MCF 10A (cell line): ENCODE measurements around the gene ADAMTSL3. TPM values are rescaled to one million over a fixed set of nuclear protein-coding genes. Genes with fewer than 3 reads are reported as not detected.

ENCODE experiments used
- BruUV-seq: library from RNA; stranded (reverse); fragments of 400-500 nt; replicated peaks from 2 replicates; lab custom pipeline; 2021; lab: Mats Ljungman, UMichigan
- CTCF ChIA-PET: fragments of 300-600 bp; sonication (Branson Sonifier 250); formaldehyde crosslinking; extraction: SDS; loops from one replicate; lab custom pipeline; 2021; ENCODE audit warnings: antibody characterized with exemption, inconsistent platforms; lab: Yijun Ruan, JAX
- POLR2A ChIA-PET: fragments of 300-600, 350-650 bp; sonication (Branson Sonifier 250); formaldehyde crosslinking; extraction: SDS; loops from one replicate; lab custom pipeline; 2020; ENCODE audit warnings: antibody characterized with exemption, inconsistent platforms; lab: Yijun Ruan, JAX
- DNase-seq: peaks from one replicate; pipeline ENCODE4 v3.0.0-alpha.2; 2018; ENCODE audit not compliant: unreplicated experiment
- H3K27ac Mint-ChIP-seq: one replicate; pipeline ENCODE4 v1.8.0; 2022; ENCODE audit warnings: mild to moderate bottlenecking, low read depth, mixed read lengths; ENCODE audit not compliant: unreplicated experiment
- H3K27me3 Mint-ChIP-seq: one replicate; pipeline ENCODE4 v1.8.0; 2022; ENCODE audit warnings: mixed read lengths; ENCODE audit not compliant: insufficient read depth, unreplicated experiment
- H3K36me3 Mint-ChIP-seq: one replicate; pipeline ENCODE4 v1.8.0; 2022; ENCODE audit warnings: mild to moderate bottlenecking, moderate library complexity, mixed read lengths; ENCODE audit not compliant: insufficient read depth, unreplicated experiment
- H3K4me1 Mint-ChIP-seq: one replicate; pipeline ENCODE4 v1.8.0; 2022; ENCODE audit warnings: mixed read lengths; ENCODE audit not compliant: insufficient read depth, unreplicated experiment
- H3K4me3 Mint-ChIP-seq: one replicate; pipeline ENCODE4 v1.8.0; 2022; ENCODE audit warnings: mild to moderate bottlenecking, moderate library complexity, mixed read lengths; ENCODE audit not compliant: unreplicated experiment
- H3K9me3 Mint-ChIP-seq: one replicate; pipeline ENCODE4 v1.8.0; 2022; ENCODE audit warnings: mixed read lengths; ENCODE audit not compliant: unreplicated experiment
- intact Hi-C: fragments of 100-400 bp; cut with micrococcal nuclease; formaldehyde crosslinking; loops from 2 replicates; pipeline ENCODE4 v1.14.1; 2022
- total RNA-seq: library from RNA; stranded (reverse); gene quantifications from 2 replicates; pipeline ENCODE4 v1.2.3, GENCODE V29; 2022
- TF ChIP-seq, protein P1 (sequence below): fragments of 200-600 bp; IDR thresholded peaks from one replicate; pipeline ENCODE4 v1.8.0; 2022; ENCODE audit warnings: antibody characterized with exemption, mild to moderate bottlenecking; ENCODE audit not compliant: unreplicated experiment

Gene ADAMTSL3
- total RNA-seq, 1 experiment from 2014 or later, result 1.2 TPM

DNA sequence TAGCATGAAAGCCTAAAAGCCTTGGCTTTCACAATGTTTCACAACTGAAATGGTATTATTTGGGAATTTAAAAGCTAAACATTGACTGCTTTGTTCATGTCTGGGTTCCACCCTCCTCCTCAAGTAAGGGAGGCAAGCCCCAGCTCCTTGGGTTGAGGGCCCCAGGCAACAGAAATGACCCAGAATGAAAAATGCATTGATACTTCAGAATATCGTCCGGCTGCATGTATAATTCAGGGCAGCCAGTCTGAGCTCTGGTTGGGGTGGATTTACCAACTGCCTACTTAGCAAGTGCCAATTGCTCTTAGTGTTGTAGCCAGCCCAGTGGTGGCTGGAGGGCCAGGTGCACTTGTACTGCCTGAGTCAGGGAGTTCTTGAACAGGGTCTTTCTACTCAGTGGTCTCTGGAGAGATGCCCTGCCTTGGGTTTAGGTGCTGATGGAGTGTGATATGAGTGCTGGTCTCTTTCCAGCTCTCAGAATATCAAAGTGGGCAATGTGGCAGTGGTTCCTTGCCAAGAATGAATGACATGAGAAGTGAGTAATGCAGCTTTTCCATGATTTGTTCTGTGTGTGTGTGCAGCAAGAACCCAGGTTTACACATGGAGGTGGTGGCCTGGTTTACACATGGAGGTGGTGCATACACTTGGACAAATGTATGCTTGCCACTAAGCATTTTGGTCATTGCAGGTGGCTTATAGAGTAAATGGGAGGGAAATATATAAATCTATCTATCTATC is 40.9 kb upstream of the ADAMTSL3 start:
- Mint-ChIP-seq H3K27me3 (no peaks in the 10 kb centered on the region), H3K27ac (no peak overlapping the region), H3K9me3 (no peaks in the 10 kb centered on the region), H3K4me1 (no peaks in the 10 kb centered on the region), H3K4me3 (no peak overlapping the region), H3K36me3 (no peaks in the 10 kb centered on the region)
- BruUV-seq, result no TSS peak
- POLR2A ChIA-PET, result no interaction called here
- intact Hi-C loops, result no loop called here
- TF ChIP-seq, protein P1, sequence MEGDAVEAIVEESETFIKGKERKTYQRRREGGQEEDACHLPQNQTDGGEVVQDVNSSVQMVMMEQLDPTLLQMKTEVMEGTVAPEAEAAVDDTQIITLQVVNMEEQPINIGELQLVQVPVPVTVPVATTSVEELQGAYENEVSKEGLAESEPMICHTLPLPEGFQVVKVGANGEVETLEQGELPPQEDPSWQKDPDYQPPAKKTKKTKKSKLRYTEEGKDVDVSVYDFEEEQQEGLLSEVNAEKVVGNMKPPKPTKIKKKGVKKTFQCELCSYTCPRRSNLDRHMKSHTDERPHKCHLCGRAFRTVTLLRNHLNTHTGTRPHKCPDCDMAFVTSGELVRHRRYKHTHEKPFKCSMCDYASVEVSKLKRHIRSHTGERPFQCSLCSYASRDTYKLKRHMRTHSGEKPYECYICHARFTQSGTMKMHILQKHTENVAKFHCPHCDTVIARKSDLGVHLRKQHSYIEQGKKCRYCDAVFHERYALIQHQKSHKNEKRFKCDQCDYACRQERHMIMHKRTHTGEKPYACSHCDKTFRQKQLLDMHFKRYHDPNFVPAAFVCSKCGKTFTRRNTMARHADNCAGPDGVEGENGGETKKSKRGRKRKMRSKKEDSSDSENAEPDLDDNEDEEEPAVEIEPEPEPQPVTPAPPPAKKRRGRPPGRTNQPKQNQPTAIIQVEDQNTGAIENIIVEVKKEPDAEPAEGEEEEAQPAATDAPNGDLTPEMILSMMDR, result no peak
- CTCF ChIA-PET, result interaction anchor here (0.6 kb wide), 2 partner anchors 8 to 720 kb away, joined by 3 to 5 read pairs; no protein-coding TSS in a partner anchor
- no peak for DNase-seq

DNA sequence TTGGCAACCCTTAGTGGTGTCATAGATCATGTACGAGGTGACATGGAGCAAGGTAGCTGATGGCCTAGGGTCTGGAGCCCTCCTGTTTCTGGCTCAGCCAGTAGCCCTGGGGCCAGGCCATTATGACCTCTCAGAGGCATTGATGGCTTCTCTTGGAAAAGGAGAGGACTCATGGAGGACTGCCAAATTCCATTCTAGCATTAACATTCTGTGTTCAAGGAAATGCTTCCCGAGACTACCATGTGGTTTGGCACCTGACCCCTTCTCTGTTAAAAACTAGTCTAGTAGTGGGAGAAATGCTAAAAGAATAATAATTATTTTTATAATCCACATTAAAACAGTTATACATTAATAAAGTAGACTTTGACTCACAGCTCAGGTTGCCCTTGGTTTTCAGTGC is 40.2 kb upstream of the ADAMTSL3 start:
- H3K4me3 Mint-ChIP-seq, result no peak overlapping the region
- H3K36me3 Mint-ChIP-seq, result no peaks in the 10 kb centered on the region
- no peak overlapping the region for H3K27ac Mint-ChIP-seq
- BruUV-seq, result no TSS peak
- H3K27me3 Mint-ChIP-seq, result no peaks in the 10 kb centered on the region
- DNase-seq, result no peak
- POLR2A ChIA-PET, result no interaction called here
- TF ChIP-seq, protein P1, result no peak
- no peaks in the 10 kb centered on the region for H3K9me3 Mint-ChIP-seq
- H3K4me1 Mint-ChIP-seq, result no peaks in the 10 kb centered on the region
- CTCF ChIA-PET, result interaction anchor here (0.5 kb wide), 1 partner anchor 709 kb away, joined by 4 read pairs; no protein-coding TSS in a partner anchor
- intact Hi-C loops, result no loop called here

DNA sequence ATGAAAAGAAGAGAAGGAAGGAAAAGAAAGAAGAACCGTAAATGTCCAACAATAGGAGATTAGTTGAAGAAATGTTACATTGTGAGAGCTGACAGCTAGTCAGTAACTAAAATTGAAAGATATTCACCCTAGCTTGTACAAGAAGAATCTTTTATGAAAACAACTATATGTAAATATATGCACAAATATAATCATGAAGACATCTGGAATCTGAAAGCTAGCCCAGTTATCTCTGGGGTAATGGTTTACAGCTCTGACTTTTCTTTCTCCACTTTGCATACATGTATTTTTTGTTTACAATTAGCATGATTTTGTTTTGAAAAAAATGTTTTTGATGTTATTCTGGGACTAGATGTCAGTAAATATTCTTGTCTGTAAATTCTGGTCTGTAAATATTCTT is 37.1 kb upstream of the ADAMTSL3 start:
- CTCF ChIA-PET, result interaction anchor here (0.8 kb wide), 1 partner anchor 369 kb away, joined by 3 read pairs; no protein-coding TSS in a partner anchor
- no TSS peak for BruUV-seq
- TF ChIP-seq, protein P1, result no peak
- Mint-ChIP-seq H3K27ac (no peak overlapping the region), H3K4me1 (no peaks in the 10 kb centered on the region), H3K27me3 (no peaks in the 10 kb centered on the region), H3K36me3 (no peaks in the 10 kb centered on the region), H3K9me3 (no peaks in the 10 kb centered on the region), H3K4me3 (no peak overlapping the region)
- DNase-seq, result no peak
- POLR2A ChIA-PET, result interaction anchor here (0.7 kb wide), 1 partner anchor 34 kb away, joined by 3 read pairs; no protein-coding TSS in a partner anchor
- intact Hi-C loops, result no loop called here

DNA sequence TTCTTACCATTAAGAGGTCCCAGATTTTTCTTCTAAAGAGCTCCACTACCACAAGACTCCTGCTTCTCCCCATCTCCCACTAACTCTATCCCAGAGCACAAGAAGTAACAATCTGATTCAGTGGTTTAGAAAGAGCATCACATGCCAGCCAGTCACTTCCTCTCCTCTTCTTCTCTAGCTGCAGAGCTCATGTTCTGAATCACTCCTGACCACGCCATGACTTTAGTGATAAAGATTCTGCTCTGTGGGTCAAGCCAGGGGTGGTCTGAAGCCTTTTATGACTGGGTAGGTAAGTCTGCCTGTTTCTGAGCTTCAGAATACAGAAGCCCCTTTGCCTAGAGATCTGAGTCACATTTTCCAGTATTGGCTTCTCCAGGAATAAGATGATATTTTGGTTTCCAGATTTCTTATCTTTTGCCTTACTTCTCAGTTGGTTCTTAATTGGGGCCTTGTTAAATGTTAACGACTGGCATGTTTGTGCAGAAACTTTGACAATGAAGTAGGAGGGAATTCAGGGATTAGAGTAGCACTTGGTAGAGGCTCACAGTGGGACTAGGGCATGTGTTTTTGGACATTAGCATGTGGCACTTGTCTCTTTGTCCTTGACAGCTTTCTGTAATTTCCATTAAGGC is 27.6 kb upstream of the ADAMTSL3 start:
- Mint-ChIP-seq H3K4me1 (no peaks in the 10 kb centered on the region), H3K4me3 (no peak overlapping the region), H3K27ac (no peak overlapping the region), H3K9me3 (no peaks in the 10 kb centered on the region), H3K27me3 (no peaks in the 10 kb centered on the region), H3K36me3 (no peaks in the 10 kb centered on the region)
- CTCF ChIA-PET, result no interaction called here
- TF ChIP-seq, protein P1, result no peak
- intact Hi-C loops, result no loop called here
- no TSS peak for BruUV-seq
- no peak for DNase-seq
- POLR2A ChIA-PET, result interaction anchor here (1.0 kb wide), 1 partner anchor 40 kb away, joined by 3 read pairs; no protein-coding TSS in a partner anchor
